Neural cell (in vitro differentiated cells): ENCODE results near the gene CALML4.

Source experiments
- EP300 ChIP-seq: fragments of 450-650 bp; conservative IDR thresholded peaks from 2 replicates; pipeline ENCODE4 v1.6.1; 2014; ENCODE audit warnings: antibody characterized with exemption, mild to moderate bottlenecking, moderate library complexity; ENCODE audit not compliant: poor library complexity, severe bottlenecking
- MXI1 ChIP-seq: fragments of 450-650 bp; conservative IDR thresholded peaks from 2 replicates; pipeline ENCODE4 v1.6.1; 2014; ENCODE audit warnings: antibody characterized with exemption, mild to moderate bottlenecking; ENCODE audit not compliant: poor library complexity, severe bottlenecking
- POLR2AphosphoS5 ChIP-seq: IDR thresholded peaks from 2 replicates; pipeline ENCODE4 v1.6.1; 2012
- SMC3 ChIP-seq: fragments of 450-650 bp; conservative IDR thresholded peaks from 2 replicates; pipeline ENCODE4 v1.6.1; 2014; ENCODE audit warnings: antibody characterized with exemption, mild to moderate bottlenecking, moderate library complexity; ENCODE audit not compliant: poor library complexity
- TF ChIP-seq, protein P1 (sequence below): fragments of 450-650 bp; IDR thresholded peaks from 2 replicates; pipeline ENCODE4 v1.5.1; 2014; ENCODE audit warnings: antibody characterized with exemption, mild to moderate bottlenecking, moderate library complexity; ENCODE audit not compliant: poor library complexity, severe bottlenecking

DNA sequence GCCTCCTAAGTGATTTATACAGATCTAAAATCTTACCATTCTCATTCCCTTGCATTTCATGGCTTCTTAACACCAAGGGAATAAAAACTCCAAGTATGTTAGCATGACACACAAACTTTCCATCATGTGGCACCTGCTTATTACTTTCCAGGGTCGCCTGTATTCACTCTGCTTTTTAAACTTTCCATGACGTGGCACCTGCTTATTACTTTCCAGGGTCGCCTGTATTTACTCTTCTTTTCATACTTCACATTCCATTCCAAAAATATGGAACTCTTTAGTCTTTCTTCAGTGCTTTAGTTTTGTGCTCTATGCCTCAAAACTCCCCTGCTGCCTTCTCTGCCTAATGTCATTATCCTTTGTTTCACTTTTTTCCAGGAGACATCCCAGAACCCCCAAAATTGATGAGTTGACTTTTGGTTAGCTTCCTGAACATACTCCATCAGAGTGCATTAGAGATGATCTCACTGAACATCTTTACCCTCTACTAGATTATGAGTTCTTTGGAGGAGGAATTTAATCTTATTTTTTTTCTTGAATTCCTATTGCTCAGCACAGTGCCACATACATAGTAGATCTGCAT, 47.0 kb downstream of the CALML4 start:
- TF ChIP-seq, protein P1, sequence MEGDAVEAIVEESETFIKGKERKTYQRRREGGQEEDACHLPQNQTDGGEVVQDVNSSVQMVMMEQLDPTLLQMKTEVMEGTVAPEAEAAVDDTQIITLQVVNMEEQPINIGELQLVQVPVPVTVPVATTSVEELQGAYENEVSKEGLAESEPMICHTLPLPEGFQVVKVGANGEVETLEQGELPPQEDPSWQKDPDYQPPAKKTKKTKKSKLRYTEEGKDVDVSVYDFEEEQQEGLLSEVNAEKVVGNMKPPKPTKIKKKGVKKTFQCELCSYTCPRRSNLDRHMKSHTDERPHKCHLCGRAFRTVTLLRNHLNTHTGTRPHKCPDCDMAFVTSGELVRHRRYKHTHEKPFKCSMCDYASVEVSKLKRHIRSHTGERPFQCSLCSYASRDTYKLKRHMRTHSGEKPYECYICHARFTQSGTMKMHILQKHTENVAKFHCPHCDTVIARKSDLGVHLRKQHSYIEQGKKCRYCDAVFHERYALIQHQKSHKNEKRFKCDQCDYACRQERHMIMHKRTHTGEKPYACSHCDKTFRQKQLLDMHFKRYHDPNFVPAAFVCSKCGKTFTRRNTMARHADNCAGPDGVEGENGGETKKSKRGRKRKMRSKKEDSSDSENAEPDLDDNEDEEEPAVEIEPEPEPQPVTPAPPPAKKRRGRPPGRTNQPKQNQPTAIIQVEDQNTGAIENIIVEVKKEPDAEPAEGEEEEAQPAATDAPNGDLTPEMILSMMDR: no peak
- TF ChIP-seq POLR2AphosphoS5 (no peak), EP300 (no peak), SMC3 (no peak), MXI1 (no peak)
